ENCODE data around the gene LRRC74B.
A peak's percentile ranks its signal among the peaks of the same experiment; 100 is the strongest.
"Not testable (repeated sequence)": the region's sequence is repeated elsewhere in the genome, so short reads cannot be mapped to it uniquely, and the experiment has no call there.

The LRRC74B gene

GRCh38 chr22:21054046-21054713 is 8.4 kb downstream of the LRRC74B start:
- H3K27ac Mint-ChIP-seq, result no peak overlapping the region
- no peaks in the 10 kb centered on the region for H3K36me3 Mint-ChIP-seq (ENCODE audit: low read depth)
- H3K4me3 Mint-ChIP-seq, result no peak overlapping the region
- peaks cover 7% of the 10 kb centered on the region for H3K4me1 Mint-ChIP-seq (ENCODE audit: low read depth)
- no peaks in the 10 kb centered on the region for H3K9me3 Mint-ChIP-seq
- H3K27me3 Mint-ChIP-seq, result peaks cover 6% of the 10 kb centered on the region

DNA sequence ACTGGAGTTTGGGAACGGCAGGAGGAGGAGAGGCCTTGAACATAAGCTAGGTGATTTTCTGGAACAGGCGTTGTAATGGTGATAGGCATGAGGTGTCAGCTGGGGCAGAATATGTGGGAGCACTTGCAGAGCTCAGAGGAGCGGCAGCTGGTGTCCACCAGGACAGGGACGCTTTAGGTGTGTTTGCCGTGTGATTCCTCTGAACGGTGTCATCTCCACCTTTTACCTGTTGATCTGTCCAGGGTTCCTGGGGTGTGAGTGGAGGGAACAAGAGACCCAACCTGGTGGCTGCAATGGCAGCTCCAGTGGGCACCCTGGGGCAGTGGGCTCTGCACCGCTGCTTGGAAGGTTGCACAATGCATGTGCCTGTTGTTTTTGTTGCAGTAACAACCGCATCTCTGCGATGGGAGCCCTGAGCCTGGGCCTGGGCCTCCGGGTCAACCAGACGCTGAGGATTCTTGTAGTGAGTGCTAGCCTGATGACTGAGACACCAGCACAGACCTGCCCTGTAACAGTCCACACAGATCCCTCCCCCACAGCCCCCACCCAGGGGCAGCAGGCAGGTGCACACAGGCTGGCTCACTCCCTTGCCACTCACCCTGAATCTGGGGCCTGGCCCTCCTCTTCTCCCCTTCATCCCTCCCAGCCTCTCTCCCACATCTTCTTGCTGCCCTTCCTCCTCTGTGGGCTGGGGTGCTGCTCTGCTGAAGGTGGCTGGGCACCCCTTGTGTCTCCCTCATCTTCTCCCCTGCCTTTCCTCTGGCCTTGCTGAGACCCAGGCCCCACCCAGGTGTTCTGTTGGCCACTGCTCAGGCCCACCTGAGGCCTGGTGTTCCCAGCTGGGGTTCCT is 9.2 kb downstream of the LRRC74B start:
- Mint-ChIP-seq H3K36me3 (ENCODE audit: low read depth) (no peaks in the 10 kb centered on the region), H3K4me1 (ENCODE audit: low read depth) (peaks cover 7% of the 10 kb centered on the region), H3K27ac (no peak overlapping the region), H3K4me3 (no peak overlapping the region), H3K27me3 (peaks cover 6% of the 10 kb centered on the region), H3K9me3 (no peaks in the 10 kb centered on the region)

DNA sequence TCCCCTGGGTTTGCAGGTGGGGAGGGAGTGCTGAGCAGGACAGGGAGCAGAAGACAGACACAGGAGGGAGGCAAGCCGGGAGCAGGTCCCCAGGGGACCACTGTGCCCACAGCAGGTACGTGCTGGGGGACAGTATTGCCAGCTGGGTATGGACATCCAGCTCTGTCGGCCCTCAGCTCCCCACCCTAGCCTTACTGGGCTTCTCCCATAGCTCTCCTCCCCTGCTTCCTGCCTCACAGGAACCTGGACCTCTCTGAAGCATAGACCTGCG is 9.8 kb downstream of the LRRC74B start:
- Mint-ChIP-seq H3K9me3 (no peaks in the 10 kb centered on the region), H3K27ac (no peak overlapping the region), H3K4me3 (peak overlapping the region; percentile 17)

GRCh38 chr22:21055880-21056319 is 10.2 kb downstream of the LRRC74B start:
- Mint-ChIP-seq H3K27ac (no peak overlapping the region), H3K4me3 (peak overlapping the region; percentile 17), H3K9me3 (no peaks in the 10 kb centered on the region), H3K27me3 (peaks cover 6% of the 10 kb centered on the region), H3K36me3 (ENCODE audit: low read depth) (no peaks in the 10 kb centered on the region), H3K4me1 (ENCODE audit: low read depth) (peaks cover 7% of the 10 kb centered on the region)

More for the DNA sequence above, 9.8 kb downstream of the LRRC74B start:
- H3K27me3 Mint-ChIP-seq, result peaks cover 6% of the 10 kb centered on the region
- H3K36me3 Mint-ChIP-seq (ENCODE audit: low read depth), result no peaks in the 10 kb centered on the region
- peaks cover 7% of the 10 kb centered on the region for H3K4me1 Mint-ChIP-seq (ENCODE audit: low read depth)

DNA sequence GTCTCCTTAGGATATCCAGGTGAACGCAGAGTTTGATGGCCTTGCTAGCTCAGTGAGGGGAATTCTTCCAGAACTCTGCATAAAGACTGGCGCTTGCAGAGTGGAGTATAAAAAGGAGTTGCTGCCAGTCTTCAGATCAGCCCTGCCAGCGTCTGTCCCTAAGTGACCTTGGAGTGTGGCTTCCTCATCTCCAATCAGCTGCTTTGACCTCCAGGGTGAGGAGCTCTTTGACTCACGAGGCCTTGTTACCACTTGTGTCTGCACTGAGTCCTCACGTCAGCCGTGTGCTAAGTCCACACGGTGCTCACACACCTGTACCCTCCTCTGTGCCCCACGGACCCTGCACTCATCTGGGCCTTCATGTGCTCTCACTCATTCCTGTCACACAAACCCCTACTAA is 14.6 kb downstream of the LRRC74B start:
- not testable (repeated sequence) for H3K4me1 Mint-ChIP-seq (ENCODE audit: low read depth); H3K27me3 Mint-ChIP-seq; H3K36me3 Mint-ChIP-seq (ENCODE audit: low read depth); H3K27ac Mint-ChIP-seq; H3K4me3 Mint-ChIP-seq; H3K9me3 Mint-ChIP-seq

DNA sequence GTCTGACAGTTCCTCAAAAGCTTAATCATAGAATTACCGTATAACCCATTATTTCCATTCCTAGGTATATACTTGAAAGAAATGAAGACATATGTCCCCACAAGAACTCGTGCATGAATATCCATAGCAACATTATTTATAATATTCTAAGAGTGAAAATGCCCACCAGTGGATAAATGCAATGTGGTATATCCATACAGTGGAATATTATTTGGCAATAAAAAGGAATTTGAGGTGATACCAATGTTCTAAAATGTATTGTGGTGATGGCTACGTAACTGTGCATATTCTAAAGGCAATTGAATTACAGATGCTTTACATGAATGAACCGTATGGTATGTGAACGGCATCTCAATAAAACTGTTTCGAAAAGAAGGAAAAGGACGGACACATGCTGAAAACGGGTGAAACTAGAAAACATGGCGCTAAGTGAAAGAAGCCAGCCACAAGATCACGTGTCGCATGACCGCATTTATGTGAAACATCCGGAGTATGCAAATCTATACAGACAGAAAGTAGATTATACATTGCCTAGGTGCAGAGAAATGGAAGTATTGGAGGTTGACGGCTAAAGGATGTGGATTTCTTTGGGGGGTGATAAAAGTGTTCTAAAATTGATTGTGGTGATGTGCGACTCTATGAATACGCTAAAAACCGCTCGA is 16.0 kb downstream of the LRRC74B start:
- H3K9me3 Mint-ChIP-seq; H3K27me3 Mint-ChIP-seq; H3K4me1 Mint-ChIP-seq (ENCODE audit: low read depth); H3K4me3 Mint-ChIP-seq; H3K36me3 Mint-ChIP-seq (ENCODE audit: low read depth); H3K27ac Mint-ChIP-seq: not testable (repeated sequence)

DNA sequence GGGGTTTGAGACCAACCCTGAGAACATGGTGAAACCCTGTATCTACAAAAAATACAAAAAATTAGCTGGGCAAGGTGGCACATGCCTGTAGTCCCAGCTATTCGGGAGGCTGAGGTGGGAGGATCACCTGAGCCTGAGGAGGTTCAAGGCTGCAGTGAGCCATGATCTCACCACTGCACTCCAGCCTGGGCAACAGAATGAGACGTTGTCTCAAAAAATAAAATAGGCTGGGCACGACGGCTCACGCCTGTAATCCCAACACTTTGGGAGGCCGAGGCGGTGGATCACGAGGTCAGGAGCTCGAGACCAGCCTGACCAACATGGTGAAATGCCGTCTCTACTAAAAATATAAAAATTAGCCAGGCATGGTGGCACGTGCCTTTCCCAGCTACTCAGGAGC is 18.7 kb downstream of the LRRC74B start:
- H3K36me3 Mint-ChIP-seq (ENCODE audit: low read depth); H3K4me1 Mint-ChIP-seq (ENCODE audit: low read depth); H3K4me3 Mint-ChIP-seq; H3K27ac Mint-ChIP-seq; H3K9me3 Mint-ChIP-seq; H3K27me3 Mint-ChIP-seq: not testable (repeated sequence)

- H3K27ac Mint-ChIP-seq, result no peak overlapping the region
Observed at GRCh38 chr22:21064917-21065864, 19.4 kb downstream of the LRRC74B start.

DNA sequence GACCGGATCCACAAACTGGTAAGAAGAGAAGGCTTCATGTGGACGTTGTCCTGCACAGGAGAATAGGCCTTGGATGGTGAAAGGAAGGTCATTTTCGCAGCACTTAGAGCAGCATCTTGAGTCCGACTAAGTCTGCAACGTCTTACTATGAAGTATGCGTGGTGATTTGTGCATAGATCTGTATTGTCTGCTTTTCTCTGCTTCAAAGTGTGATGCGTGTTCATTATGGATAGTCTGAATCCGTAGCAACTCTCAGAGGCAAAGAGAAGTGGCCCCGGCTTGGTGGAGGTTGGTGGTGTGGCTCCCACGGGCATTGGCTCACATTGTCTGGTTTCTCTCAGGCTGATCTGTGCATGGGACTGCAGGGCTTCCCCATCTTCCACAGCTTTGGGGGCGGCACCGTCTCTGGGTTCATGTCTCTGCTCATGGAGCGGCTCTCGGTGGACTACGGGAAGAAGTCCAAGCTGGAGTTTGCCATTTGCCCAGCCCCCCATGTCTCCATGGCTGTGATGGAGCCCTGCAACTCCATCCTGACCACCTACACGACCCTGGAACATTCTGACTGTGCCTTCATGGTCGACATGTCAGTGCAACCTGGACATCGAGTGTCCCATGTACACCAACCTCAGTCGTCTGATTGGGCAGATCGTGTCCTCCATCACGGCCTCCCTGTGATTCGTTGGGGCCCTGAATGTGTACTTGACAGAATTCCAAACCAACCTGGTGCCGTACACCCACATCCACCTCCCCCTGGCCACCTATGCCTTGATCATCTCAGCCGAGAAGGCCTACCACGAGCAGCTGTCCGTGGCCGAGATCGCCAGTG is 21.5 kb downstream of the LRRC74B start:
- Mint-ChIP-seq H3K4me1 (ENCODE audit: low read depth) (peaks cover 6% of the 10 kb centered on the region), H3K4me3 (no peak overlapping the region), H3K36me3 (ENCODE audit: low read depth) (no peaks in the 10 kb centered on the region), H3K27me3 (no peaks in the 10 kb centered on the region), H3K9me3 (no peaks in the 10 kb centered on the region), H3K27ac (no peak overlapping the region)

More at GRCh38 chr22:21064917-21065864, 19.4 kb downstream of the LRRC74B start:
- Mint-ChIP-seq H3K36me3 (ENCODE audit: low read depth) (no peaks in the 10 kb centered on the region), H3K4me3 (no peak overlapping the region), H3K27me3 (no peaks in the 10 kb centered on the region), H3K9me3 (no peaks in the 10 kb centered on the region), H3K4me1 (ENCODE audit: low read depth) (peaks cover 6% of the 10 kb centered on the region)

DNA sequence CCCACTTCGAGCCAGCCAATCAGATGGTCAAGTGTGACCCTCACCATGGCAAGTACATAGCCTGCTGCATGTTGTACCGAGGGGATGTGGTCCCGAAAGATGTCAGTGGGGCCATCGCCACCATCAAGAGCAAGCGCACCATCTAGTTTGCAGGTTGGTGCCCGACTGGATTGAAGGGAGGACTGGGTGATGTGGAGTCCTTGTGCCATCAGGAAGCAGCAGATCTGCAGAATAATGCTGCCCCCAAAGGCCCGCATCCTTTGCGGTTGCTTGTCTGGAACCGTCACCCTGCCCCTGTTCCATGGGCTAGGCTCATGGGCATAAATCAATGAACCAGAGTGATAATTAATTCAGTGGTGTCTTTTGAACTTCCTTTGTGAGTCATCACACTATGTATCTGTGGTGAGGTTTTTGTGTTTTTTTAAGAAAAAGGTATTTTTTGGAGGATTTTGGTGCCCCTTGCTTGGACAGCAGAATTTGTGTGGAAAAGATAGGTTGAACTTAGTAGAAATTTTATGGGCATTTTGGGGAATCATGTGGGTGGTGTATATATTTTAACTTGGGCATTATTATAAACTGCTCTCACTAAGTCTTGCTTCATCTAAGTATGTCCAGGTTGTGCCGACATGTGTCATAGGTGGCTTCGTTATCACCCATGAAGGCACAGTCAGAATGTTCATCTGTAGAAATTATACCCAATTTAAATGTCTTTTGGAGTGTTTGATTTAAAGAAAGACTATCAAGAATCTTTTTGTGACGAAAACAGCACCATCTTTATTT is 22.3 kb downstream of the LRRC74B start:
- Mint-ChIP-seq H3K4me1 (ENCODE audit: low read depth) (peaks cover 6% of the 10 kb centered on the region), H3K27me3 (no peaks in the 10 kb centered on the region), H3K36me3 (ENCODE audit: low read depth) (no peaks in the 10 kb centered on the region), H3K9me3 (no peaks in the 10 kb centered on the region), H3K4me3 (no peak overlapping the region), H3K27ac (no peak overlapping the region)

DNA sequence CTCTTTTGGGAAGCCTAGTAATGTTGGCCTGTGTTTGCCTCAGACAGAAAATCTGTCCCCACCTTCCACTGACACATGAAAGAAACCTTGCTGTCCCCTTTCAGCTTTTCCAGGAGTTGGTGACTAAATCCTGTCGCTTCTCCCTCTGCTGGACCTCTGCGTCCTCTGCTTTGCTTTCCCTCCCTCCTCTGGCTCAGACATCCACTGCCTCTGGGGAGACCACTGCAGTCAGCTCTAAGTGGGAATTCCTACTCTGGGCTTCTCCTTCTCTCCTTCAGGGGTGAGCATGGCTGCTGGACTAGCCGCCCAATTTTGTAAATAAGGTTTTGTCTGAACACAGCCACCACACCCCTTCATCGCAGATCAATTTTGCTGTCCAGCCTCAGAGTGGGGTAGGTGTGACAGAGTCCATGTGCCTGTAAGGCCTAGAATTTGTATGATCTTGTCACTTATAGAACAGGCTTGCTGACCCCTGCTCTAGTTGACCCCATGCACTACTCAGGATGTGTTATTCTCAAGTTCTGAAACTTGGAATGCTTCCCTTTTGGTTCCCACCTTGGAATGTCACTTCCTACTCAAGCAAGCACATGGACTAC is 23.0 kb downstream of the LRRC74B start:
- H3K9me3 Mint-ChIP-seq, result no peaks in the 10 kb centered on the region
- H3K4me3 Mint-ChIP-seq, result no peak overlapping the region
- H3K27me3 Mint-ChIP-seq, result no peaks in the 10 kb centered on the region
- H3K36me3 Mint-ChIP-seq (ENCODE audit: low read depth), result no peaks in the 10 kb centered on the region
- H3K4me1 Mint-ChIP-seq (ENCODE audit: low read depth), result peaks cover 6% of the 10 kb centered on the region
- no peak overlapping the region for H3K27ac Mint-ChIP-seq

- H3K4me1 Mint-ChIP-seq (ENCODE audit: low read depth), result peaks cover 6% of the 10 kb centered on the region
- no peaks in the 10 kb centered on the region for H3K9me3 Mint-ChIP-seq
- H3K36me3 Mint-ChIP-seq (ENCODE audit: low read depth), result no peaks in the 10 kb centered on the region
- no peak overlapping the region for H3K4me3 Mint-ChIP-seq
- no peak overlapping the region for H3K27ac Mint-ChIP-seq
- H3K27me3 Mint-ChIP-seq, result no peaks in the 10 kb centered on the region
Observed at GRCh38 chr22:21069375-21069774, 23.6 kb downstream of the LRRC74B start.
